ENCODE results near the gene BMPER.

The BMPER gene

DNA sequence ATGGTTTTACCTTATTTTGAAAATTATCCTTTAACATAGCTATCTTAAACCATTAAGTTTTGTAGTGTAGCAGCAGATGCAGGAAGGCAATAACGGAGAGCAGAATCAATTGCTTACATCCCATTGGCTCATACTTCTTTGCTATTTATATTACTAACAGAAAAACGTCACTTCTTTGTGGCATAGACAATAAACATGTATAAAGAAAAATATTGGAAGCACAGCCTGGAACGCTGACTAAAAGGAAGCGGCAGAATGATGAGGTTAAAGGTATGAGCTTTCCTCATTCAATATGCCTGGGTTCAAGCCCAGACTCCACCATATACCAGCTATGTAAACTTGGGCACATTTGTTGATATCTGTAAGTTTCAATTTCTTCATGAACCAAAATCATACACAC, 24.0 kb upstream of the BMPER start:
- no peak for DNase-seq (ENCODE audit: low read depth, low spot score)
- POLR2A ChIA-PET = no interaction called here
- TF ChIP-seq, protein P1, sequence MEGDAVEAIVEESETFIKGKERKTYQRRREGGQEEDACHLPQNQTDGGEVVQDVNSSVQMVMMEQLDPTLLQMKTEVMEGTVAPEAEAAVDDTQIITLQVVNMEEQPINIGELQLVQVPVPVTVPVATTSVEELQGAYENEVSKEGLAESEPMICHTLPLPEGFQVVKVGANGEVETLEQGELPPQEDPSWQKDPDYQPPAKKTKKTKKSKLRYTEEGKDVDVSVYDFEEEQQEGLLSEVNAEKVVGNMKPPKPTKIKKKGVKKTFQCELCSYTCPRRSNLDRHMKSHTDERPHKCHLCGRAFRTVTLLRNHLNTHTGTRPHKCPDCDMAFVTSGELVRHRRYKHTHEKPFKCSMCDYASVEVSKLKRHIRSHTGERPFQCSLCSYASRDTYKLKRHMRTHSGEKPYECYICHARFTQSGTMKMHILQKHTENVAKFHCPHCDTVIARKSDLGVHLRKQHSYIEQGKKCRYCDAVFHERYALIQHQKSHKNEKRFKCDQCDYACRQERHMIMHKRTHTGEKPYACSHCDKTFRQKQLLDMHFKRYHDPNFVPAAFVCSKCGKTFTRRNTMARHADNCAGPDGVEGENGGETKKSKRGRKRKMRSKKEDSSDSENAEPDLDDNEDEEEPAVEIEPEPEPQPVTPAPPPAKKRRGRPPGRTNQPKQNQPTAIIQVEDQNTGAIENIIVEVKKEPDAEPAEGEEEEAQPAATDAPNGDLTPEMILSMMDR (IDR thresholded peaks at IDR 0.05; ENCODE audit: insufficient read depth, low read length, missing control alignments) = no peak
- CTCF ChIA-PET = interaction anchor here (1.1 to 10.6 kb wide), 3 partner anchors 14 to 45 kb away, joined by 3 to 149 read pairs (median 3); no protein-coding TSS in a partner anchor
- H3K4me3 ChIP-seq (ENCODE audit: low read depth, low read length) = no peak overlapping the region

- POLR2A ChIA-PET = no interaction called here
- DNase-seq (ENCODE audit: low read depth, low spot score) = no peak
- TF ChIP-seq, protein P1 (IDR thresholded peaks at IDR 0.05; ENCODE audit: insufficient read depth, low read length, missing control alignments) = no peak
- H3K4me3 ChIP-seq (ENCODE audit: low read depth, low read length) = no peak overlapping the region
- CTCF ChIA-PET = interaction anchor here (1.1 to 10.6 kb wide), 3 partner anchors 13 to 206 kb away, joined by 3 to 149 read pairs (median 5); no protein-coding TSS in a partner anchor
These were observed 23.1 kb upstream of the BMPER start for GRCh38 chr7:33882040-33882837.

GRCh38 chr7:33882950-33883670, 22.2 kb upstream of the BMPER start:
- no peak for DNase-seq (ENCODE audit: low read depth, low spot score)
- POLR2A ChIA-PET = no interaction called here
- CTCF ChIA-PET = interaction anchor here (1.1 to 10.6 kb wide), 4 partner anchors 12 to 205 kb away, joined by 3 to 149 read pairs (median 4); no protein-coding TSS in a partner anchor
- TF ChIP-seq, protein P1 (IDR thresholded peaks at IDR 0.05; ENCODE audit: insufficient read depth, low read length, missing control alignments) = no peak
- no peak overlapping the region for H3K4me3 ChIP-seq (ENCODE audit: low read depth, low read length)

- TF ChIP-seq, protein P1 (IDR thresholded peaks at IDR 0.05; ENCODE audit: insufficient read depth, low read length, missing control alignments) = no peak
- CTCF ChIA-PET = interaction anchor here (1.3 to 10.6 kb wide), 3 partner anchors 11 to 20 kb away, joined by 3 to 149 read pairs (median 5); no protein-coding TSS in a partner anchor
- no peak for DNase-seq (ENCODE audit: low read depth, low spot score)
- H3K4me3 ChIP-seq (ENCODE audit: low read depth, low read length) = no peak overlapping the region
- POLR2A ChIA-PET = no interaction called here
These were observed 21.7 kb upstream of the BMPER start for GRCh38 chr7:33883671-33883965.

- no peak overlapping the region for H3K4me3 ChIP-seq (ENCODE audit: low read depth, low read length)
- TF ChIP-seq, protein P1 (IDR thresholded peaks at IDR 0.05; ENCODE audit: insufficient read depth, low read length, missing control alignments) = no peak
- POLR2A ChIA-PET = no interaction called here
- DNase-seq (ENCODE audit: low read depth, low spot score) = no peak
- CTCF ChIA-PET = interaction anchor here (0.7 to 10.6 kb wide), 12 partner anchors 9 to 463 kb away, joined by 3 to 149 read pairs (median 3); partner anchors contain the start of gene BMPER
These were observed 19.8 kb upstream of the BMPER start for GRCh38 chr7:33885290-33886148.

Measured in AG04449 (cell line).